ENCODE results near the gene UNC13A. TPM values are rescaled to one million over a fixed set of nuclear protein-coding genes. Genes with fewer than 3 reads are reported as not detected.

UNC13A gene
- total and polyA plus RNA-seq, 12 donors, result 0.57 to 9.7 (median 1.8) TPM

- H3K9me3 ChIP-seq (replicated peaks in 1 of 3), result no peaks in the 10 kb centered on the region
- H3K27ac ChIP-seq, result no peak overlapping the region
- TF ChIP-seq, protein P1, sequence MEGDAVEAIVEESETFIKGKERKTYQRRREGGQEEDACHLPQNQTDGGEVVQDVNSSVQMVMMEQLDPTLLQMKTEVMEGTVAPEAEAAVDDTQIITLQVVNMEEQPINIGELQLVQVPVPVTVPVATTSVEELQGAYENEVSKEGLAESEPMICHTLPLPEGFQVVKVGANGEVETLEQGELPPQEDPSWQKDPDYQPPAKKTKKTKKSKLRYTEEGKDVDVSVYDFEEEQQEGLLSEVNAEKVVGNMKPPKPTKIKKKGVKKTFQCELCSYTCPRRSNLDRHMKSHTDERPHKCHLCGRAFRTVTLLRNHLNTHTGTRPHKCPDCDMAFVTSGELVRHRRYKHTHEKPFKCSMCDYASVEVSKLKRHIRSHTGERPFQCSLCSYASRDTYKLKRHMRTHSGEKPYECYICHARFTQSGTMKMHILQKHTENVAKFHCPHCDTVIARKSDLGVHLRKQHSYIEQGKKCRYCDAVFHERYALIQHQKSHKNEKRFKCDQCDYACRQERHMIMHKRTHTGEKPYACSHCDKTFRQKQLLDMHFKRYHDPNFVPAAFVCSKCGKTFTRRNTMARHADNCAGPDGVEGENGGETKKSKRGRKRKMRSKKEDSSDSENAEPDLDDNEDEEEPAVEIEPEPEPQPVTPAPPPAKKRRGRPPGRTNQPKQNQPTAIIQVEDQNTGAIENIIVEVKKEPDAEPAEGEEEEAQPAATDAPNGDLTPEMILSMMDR (IDR thresholded peaks at IDR 0.05), result no peak
- no peak overlapping the region for H3K4me3 ChIP-seq
- DNase-seq, result no peak
- intact Hi-C loops (cut with DNase I), result no loop called here
- 87 to 90% (median 89%) methylated on average over 7 of the region's 7 CpGs for WGBS, 4 donors
- H3K36me3 ChIP-seq (replicated peaks in 1 of 2), result no peaks in the 10 kb centered on the region
- peaks cover 0 to 3% of the 10 kb centered on the region in 2 donors for H3K4me1 ChIP-seq (replicated peaks in 1 of 2)
- no peaks in the 10 kb centered on the region for H3K27me3 ChIP-seq
These were observed 70.4 kb downstream of the UNC13A start for GRCh38 chr19:17617807-17618192.

DNA sequence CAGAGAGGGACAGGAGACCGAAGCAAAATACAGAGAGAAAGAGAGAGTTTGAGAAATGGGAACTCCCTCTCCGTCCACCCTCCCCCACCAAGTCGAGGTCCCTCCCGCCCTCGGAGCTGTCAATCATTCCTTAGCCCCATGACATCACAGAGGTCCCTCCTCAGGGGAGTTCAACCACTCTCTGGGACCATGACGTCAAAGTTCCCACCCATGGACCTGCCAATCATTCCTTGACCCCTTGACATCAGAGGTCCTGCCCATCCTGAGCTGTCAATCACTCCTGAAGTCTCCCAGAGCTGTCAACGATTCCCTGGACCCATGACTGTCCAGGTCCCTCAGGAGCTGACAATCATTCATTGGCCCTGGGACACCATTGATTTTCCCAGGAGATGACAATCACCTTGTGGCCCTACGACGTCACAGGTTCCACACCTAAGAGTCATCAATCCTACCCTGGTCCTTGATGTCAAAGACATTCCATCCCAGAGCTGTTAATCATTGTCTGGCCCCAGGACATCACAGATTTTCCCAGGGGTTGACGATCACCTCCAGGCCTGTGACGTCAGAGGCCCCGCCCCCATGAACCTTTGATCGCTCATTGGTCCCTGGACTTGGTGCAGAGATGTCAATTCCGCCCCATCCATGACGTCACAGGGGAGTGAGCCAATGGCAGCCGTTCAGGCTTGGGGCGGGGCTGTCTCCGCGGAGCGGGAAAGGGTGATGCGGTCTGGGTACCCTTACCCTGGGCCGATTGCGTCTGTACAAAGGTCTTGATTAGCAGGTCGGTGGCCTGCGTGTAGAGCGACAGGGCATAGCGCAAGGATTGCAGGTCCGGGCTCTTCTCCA is 71.0 kb downstream of the UNC13A start:
- WGBS, 4 donors, result 51 to 68% (median 65%) methylated on average over 14 to 28 of the region's 28 CpGs
- DNase-seq, result no peak
- no peaks in the 10 kb centered on the region for H3K27me3 ChIP-seq
- no peak overlapping the region for H3K4me3 ChIP-seq
- TF ChIP-seq, protein P1 (IDR thresholded peaks at IDR 0.05), result no peak
- TF ChIP-seq POLR2A (IDR thresholded peaks at IDR 0.05), result no peak
- peaks cover 0 to 3% of the 10 kb centered on the region in 2 donors for H3K4me1 ChIP-seq (replicated peaks in 1 of 2)
- no peak overlapping the region for H3K27ac ChIP-seq
- no peaks in the 10 kb centered on the region for H3K36me3 ChIP-seq (replicated peaks in 1 of 2)
- no peaks in the 10 kb centered on the region for H3K9me3 ChIP-seq (replicated peaks in 1 of 3)
- intact Hi-C loops (cut with DNase I), result no loop called here

DNA sequence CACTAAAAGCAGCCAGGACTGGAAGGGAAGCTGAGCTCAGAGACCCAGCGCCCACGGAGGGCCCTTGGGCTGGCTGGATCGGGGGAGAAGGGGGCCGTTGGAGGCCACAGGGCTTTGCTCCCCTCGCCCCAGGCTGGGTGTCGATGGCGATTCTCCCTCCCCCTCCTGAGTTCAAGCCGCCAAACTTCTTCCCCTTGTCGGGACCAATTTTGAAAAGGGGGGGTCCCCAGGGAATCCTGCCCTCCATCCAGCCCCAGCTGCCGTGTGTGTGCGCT is 71.5 kb downstream of the UNC13A start:
- no peaks in the 10 kb centered on the region for H3K36me3 ChIP-seq (replicated peaks in 1 of 2)
- H3K4me1 ChIP-seq (replicated peaks in 1 of 2), result peaks cover 0 to 3% of the 10 kb centered on the region in 2 donors
- no peaks in the 10 kb centered on the region for H3K27me3 ChIP-seq
- no peak overlapping the region for H3K4me3 ChIP-seq
- no peak for DNase-seq
- 14 to 56% (median 20%) methylated on average over 3 to 11 of the region's 11 CpGs for WGBS, 4 donors
- TF ChIP-seq, protein P1 (IDR thresholded peaks at IDR 0.05), result no peak
- TF ChIP-seq POLR2A (IDR thresholded peaks at IDR 0.05), result no peak
- intact Hi-C loops (cut with DNase I), result no loop called here
- no peaks in the 10 kb centered on the region for H3K9me3 ChIP-seq (replicated peaks in 1 of 3)
- H3K27ac ChIP-seq, result no peak overlapping the region

DNA sequence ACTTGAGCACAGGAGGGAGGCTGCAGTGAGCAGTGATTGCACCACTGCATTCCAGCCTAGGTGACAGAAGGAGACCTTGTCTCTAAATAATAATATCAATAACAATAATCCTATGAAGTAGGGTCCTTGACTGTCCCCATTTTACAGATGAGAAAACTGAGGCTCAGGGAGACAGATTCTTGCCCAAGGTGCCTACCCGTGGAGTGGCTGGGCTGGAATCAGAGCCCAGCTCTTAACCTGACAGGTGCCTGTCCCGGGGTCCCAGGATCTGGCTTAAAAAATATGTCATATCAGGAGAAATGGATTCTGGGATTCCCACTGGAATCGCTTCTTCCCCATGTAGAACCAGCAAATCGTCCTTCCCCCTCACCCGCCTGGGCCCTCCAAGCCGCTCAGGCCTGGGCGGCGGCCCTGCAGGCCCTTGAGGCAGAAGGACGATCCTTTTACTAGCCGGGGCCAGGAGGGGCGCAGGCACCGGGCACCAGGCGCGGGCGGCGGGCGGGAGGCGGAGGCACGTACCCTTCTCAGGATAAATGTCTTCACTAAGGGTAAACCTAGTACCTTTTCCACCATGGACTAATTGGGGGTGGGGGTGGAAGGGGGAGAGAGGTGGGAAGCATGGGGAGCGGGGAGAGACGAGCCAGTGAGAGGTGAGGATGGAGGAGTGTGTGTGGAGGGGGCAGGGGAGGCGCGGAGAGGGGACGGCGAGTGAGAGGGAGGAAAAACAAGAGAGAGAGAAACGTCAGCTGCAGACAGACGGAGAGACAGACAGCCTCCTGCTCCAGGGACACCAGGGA is 72.1 kb downstream of the UNC13A start:
- Histone ChIP-seq H3K4me3 (no peak overlapping the region), H3K27ac (no peak overlapping the region), H3K4me1 (replicated peaks in 1 of 2) (peaks cover 0 to 3% of the 10 kb centered on the region in 2 donors), H3K36me3 (replicated peaks in 1 of 2) (no peaks in the 10 kb centered on the region), H3K9me3 (replicated peaks in 1 of 3) (no peaks in the 10 kb centered on the region), H3K27me3 (no peaks in the 10 kb centered on the region)
- no peak for DNase-seq
- WGBS, 4 donors, result 19 to 46% (median 26%) methylated on average over 20 to 27 of the region's 27 CpGs
- TF ChIP-seq POLR2A (IDR thresholded peaks at IDR 0.05), result no peak
- TF ChIP-seq, protein P1 (IDR thresholded peaks at IDR 0.05), result no peak
- intact Hi-C loops (cut with DNase I), result no loop called here

Measured in adrenal gland (tissue), 12 donors.